IPS-18c (cell line): ENCODE results near the gene ZBED5.
"Not testable (repeated sequence)": the region's sequence is repeated elsewhere in the genome, so short reads cannot be mapped to it uniquely, and the experiment has no call there.

Experiments
- H3K4me3 ChIP-seq: 2 replicates; pipeline ENCODE4 v1.7.0; 2013; ENCODE audit warnings: low read depth, mild to moderate bottlenecking, low read length, moderate library complexity; ENCODE audit not compliant: insufficient read depth
- H3K9me3 ChIP-seq: one replicate; pipeline ENCODE4 v1.6.1; 2013; ENCODE audit warnings: mild to moderate bottlenecking, low read length, moderate library complexity; ENCODE audit not compliant: control insufficient read depth, insufficient read depth

Gene ZBED5

GRCh38 chr11:10856689-10857458, 979 bp downstream of the ZBED5 start:
- Histone ChIP-seq H3K4me3 (peak overlapping the region; percentile 99), H3K9me3 (no peaks in the 10 kb centered on the region)

DNA sequence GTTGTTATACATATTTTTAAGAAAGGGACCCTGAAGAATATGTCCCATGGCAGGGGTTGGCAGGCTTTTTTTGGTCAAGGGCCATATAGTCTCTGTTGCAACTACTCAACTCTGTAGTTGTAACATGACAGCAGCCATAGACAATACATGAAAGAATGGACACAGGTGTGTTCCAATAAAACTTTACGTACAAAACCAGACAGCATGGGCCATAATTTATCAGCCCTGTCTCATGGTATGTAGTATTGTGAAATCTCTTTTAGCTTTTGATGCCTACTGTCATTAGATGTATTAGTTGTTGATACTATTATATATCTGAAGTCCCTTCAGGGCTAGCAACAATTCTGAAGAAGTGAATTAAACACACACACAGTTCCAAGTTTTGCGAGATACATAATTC, 2.6 kb downstream of the ZBED5 start:
- Histone ChIP-seq H3K4me3 (no peak overlapping the region), H3K9me3 (no peaks in the 10 kb centered on the region)

GRCh38 chr11:10847960-10848860, 9.6 kb downstream of the ZBED5 start:
- Histone ChIP-seq H3K4me3 (no peak overlapping the region), H3K9me3 (no peaks in the 10 kb centered on the region)

DNA sequence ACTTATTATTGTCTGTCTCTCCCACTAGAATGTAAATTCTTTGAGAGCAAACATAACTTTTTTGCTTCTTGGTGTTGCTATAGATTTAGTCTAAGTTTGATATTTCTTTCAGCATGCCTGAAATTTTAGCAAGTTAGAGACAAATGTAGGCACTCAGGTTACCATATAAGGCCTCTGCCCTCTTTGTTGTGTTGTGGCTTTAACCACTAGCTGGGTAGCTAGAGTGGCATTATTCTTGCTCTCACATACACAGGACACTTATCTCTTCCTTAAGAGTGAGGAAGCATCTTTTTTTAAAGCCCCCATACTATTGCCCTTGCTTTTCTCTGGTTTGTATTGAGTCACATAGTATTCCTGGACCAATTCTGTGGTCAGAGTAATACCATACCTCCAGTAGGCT, 11.2 kb downstream of the ZBED5 start:
- Histone ChIP-seq H3K4me3 (no peak overlapping the region), H3K9me3 (no peaks in the 10 kb centered on the region)

GRCh38 chr11:10845589-10845988, 12.3 kb downstream of the ZBED5 start:
- H3K4me3 ChIP-seq = no peak overlapping the region
- H3K9me3 ChIP-seq = no peaks in the 10 kb centered on the region

- Histone ChIP-seq H3K4me3 (no peak overlapping the region), H3K9me3 (no peaks in the 10 kb centered on the region)
Observed at GRCh38 chr11:10844796-10845195, 13.1 kb downstream of the ZBED5 start.

DNA sequence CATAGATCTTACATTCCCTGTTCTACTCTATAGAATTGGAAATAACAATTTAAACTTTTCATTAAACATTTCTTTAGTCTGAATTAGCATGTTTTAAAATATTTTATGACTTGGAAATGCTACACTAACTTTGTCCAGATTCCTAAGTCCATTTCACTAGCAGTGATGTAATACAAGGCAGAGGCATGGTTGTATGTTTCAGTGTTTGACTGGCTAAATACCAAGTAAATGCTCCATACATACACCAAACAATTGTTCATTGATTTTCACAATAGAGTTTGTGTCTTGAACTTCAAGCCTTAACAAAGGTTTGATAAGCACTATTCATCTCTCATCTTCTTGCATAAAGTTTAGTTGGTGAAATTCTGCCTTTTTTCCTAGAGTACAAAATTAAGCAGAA, 13.5 kb downstream of the ZBED5 start:
- H3K4me3 ChIP-seq = no peak overlapping the region
- no peaks in the 10 kb centered on the region for H3K9me3 ChIP-seq

GRCh38 chr11:10838881-10839280, 19.0 kb downstream of the ZBED5 start:
- H3K4me3 ChIP-seq = no peak overlapping the region
- no peaks in the 10 kb centered on the region for H3K9me3 ChIP-seq

- Histone ChIP-seq H3K9me3 (no peaks in the 10 kb centered on the region), H3K4me3 (no peak overlapping the region)
Observed at GRCh38 chr11:10838083-10838482, 19.8 kb downstream of the ZBED5 start.

GRCh38 chr11:10836884-10837283, 21.0 kb downstream of the ZBED5 start:
- not testable (repeated sequence) for H3K4me3 ChIP-seq, H3K9me3 ChIP-seq

DNA sequence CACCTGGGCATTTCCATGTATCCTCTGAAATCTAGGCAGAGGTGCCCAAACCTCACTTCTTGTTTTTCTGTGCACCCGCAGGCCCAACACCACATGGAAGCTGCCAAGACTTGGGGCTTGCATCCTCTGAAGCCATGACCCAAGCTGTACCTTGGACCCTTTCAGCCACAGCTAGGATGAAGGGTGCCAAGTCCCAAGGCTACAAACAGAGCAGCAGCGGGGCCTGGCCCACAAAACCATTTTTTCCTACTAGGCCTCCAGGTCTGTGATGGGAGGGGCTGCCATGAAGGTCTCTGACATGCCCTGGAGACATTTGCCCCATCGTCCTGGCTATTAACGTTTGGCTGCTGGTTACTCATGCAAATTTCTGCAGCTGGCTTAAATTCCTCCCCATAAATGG, 28.7 kb downstream of the ZBED5 start:
- Histone ChIP-seq H3K9me3 (no peaks in the 10 kb centered on the region), H3K4me3 (no peak overlapping the region)

GRCh38 chr11:10828402-10828801, 29.5 kb downstream of the ZBED5 start:
- Histone ChIP-seq H3K4me3 (no peak overlapping the region), H3K9me3 (no peaks in the 10 kb centered on the region)

- H3K4me3 ChIP-seq = no peak overlapping the region
Observed at GRCh38 chr11:10824888-10825287, 33.0 kb downstream of the ZBED5 start.

GRCh38 chr11:10823152-10823579, 34.7 kb downstream of the ZBED5 start:
- Histone ChIP-seq H3K9me3 (no peaks in the 10 kb centered on the region), H3K4me3 (no peak overlapping the region)

More at GRCh38 chr11:10824888-10825287, 33.0 kb downstream of the ZBED5 start:
- H3K9me3 ChIP-seq = no peaks in the 10 kb centered on the region

GRCh38 chr11:10822491-10822890, 35.4 kb downstream of the ZBED5 start:
- H3K4me3 ChIP-seq, H3K9me3 ChIP-seq: not testable (repeated sequence)

DNA sequence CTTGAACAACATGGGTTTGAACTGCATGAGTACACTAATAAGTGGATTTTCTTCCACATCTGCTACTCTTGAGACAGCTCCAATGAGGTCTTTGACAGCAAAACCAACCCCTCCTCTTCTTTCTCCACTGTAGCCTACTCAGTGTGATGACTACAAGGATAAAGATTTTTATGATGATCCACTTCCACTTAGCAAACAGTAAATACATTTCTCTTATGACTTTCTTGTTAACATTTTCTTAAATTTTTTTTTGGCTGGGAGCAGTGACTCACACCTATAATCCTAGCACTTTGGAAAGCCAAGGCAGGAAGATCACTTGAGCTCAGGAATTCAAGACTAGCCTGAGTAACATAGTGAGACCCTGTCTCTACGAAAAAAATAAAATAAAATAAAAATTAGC, 39.3 kb downstream of the ZBED5 start:
- H3K9me3 ChIP-seq = no peaks in the 10 kb centered on the region
- H3K4me3 ChIP-seq = no peak overlapping the region

DNA sequence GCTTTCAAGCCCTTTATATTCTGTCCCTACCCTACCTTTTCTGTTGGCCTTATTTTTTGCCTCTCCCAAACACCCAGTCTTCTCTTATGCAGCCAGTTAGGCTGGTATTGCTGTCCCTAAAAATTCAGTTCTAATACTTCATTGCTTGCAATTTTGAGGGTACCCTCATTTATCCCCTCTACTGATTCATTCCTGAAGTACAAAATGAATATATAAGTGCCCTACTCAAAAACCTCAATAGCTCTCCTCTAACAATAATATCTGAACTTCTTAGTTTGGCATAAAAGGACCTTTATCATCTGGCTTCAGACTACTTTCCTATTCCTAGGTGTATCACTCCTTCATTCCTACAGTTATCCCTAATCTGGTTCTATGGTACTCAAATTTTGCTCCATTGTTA, 43.9 kb downstream of the ZBED5 start:
- Histone ChIP-seq H3K4me3 (no peak overlapping the region), H3K9me3 (no peaks in the 10 kb centered on the region)
